ENCODE measurements around the gene LGALS13.

Gene LGALS13

GRCh38 chr19:39655613-39656012 is 53.3 kb downstream of the LGALS13 start, which contains the start of gene LGALS16:
TSS of gene LGALS16 (plus strand) at chr19:39655913. CDS start at chr19:39655962, 49 bp downstream.
- DNase-seq (ENCODE audit: low read depth), result no peak
- TF ChIP-seq, protein P1, sequence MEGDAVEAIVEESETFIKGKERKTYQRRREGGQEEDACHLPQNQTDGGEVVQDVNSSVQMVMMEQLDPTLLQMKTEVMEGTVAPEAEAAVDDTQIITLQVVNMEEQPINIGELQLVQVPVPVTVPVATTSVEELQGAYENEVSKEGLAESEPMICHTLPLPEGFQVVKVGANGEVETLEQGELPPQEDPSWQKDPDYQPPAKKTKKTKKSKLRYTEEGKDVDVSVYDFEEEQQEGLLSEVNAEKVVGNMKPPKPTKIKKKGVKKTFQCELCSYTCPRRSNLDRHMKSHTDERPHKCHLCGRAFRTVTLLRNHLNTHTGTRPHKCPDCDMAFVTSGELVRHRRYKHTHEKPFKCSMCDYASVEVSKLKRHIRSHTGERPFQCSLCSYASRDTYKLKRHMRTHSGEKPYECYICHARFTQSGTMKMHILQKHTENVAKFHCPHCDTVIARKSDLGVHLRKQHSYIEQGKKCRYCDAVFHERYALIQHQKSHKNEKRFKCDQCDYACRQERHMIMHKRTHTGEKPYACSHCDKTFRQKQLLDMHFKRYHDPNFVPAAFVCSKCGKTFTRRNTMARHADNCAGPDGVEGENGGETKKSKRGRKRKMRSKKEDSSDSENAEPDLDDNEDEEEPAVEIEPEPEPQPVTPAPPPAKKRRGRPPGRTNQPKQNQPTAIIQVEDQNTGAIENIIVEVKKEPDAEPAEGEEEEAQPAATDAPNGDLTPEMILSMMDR (IDR thresholded peaks at IDR 0.05; ENCODE audit: low read depth, low read length), result no peak
- TF ChIP-seq MYC (IDR thresholded peaks at IDR 0.05; ENCODE audit: low read depth, low read length) (no peak), MAX (IDR thresholded peaks at IDR 0.05; ENCODE audit: low read depth, low read length) (no peak), POLR2A (IDR thresholded peaks at IDR 0.05; ENCODE audit: extremely low read depth, insufficient read length) (no peak)
- no peak within 1 kb of the TSS for H3K4me3 ChIP-seq (ENCODE audit: low read depth, low read length)
